ENCODE results near the gene JAK1. TPM values are rescaled to one million over a fixed set of nuclear protein-coding genes. Genes with fewer than 3 reads are reported as not detected.

JAK1 gene
- total RNA-seq, 3 donors from 2014 or later (not counting 1 experiment from before 2014, with no cell fraction given): 507 to 626 (median 526) TPM

- no peaks in the 10 kb centered on the region for H3K9me3 Mint-ChIP-seq
- no peaks in the 10 kb centered on the region for H3K9me3 ChIP-seq (ENCODE audit: control insufficient read depth, insufficient read depth, low read length)
- no peak overlapping the region for H3K27ac ChIP-seq (ENCODE audit: low read length)
- DNase-seq: no peak
- H3K4me1 ChIP-seq (ENCODE audit: control insufficient read depth, insufficient read depth, low read length): no peaks in the 10 kb centered on the region
- H3K27ac Mint-ChIP-seq: peak overlapping the region; percentile 70 to 72
- intact Hi-C loops (cut with micrococcal nuclease): no loop called here
- H3K27me3 Mint-ChIP-seq (ENCODE audit: low read depth in 2 of 2): no peaks in the 10 kb centered on the region
- peaks cover 14% of the 10 kb centered on the region for H3K36me3 Mint-ChIP-seq
- H3K27me3 ChIP-seq (ENCODE audit: control insufficient read depth, insufficient read depth, low read length): no peaks in the 10 kb centered on the region
- H3K4me3 ChIP-seq (ENCODE audit: low read length): no peak overlapping the region
- no peak for TF ChIP-seq CTCF (IDR thresholded peaks at IDR 0.05)
- peaks cover 98% of the 10 kb centered on the region for H3K36me3 ChIP-seq (ENCODE audit: control insufficient read depth, insufficient read depth, low read length)
- 91% methylated on average over 7 of the region's 7 CpGs for WGBS (ENCODE audit: insufficient coverage)
- H3K4me3 Mint-ChIP-seq: no peak overlapping the region
- ATAC-seq: no peak
- H3K4me1 Mint-ChIP-seq: peaks cover 0 to 13% of the 10 kb centered on the region in 2 donors
Observed at GRCh38 chr1:64844609-64845008, 121.7 kb downstream of the JAK1 start.

- 97% methylated on average over 7 of the region's 7 CpGs for WGBS (ENCODE audit: insufficient coverage)
- Histone ChIP-seq H3K36me3 (ENCODE audit: control insufficient read depth, insufficient read depth, low read length) (peaks cover 98% of the 10 kb centered on the region), H3K4me3 (ENCODE audit: low read length) (no peak overlapping the region), H3K27me3 (ENCODE audit: control insufficient read depth, insufficient read depth, low read length) (no peaks in the 10 kb centered on the region), H3K4me1 (ENCODE audit: control insufficient read depth, insufficient read depth, low read length) (no peaks in the 10 kb centered on the region), H3K9me3 (ENCODE audit: control insufficient read depth, insufficient read depth, low read length) (no peaks in the 10 kb centered on the region), H3K27ac (ENCODE audit: low read length) (no peak overlapping the region)
- peak overlapping the region; percentile 70 to 72 for H3K27ac Mint-ChIP-seq
- H3K4me3 Mint-ChIP-seq: no peak overlapping the region
- H3K9me3 Mint-ChIP-seq: no peaks in the 10 kb centered on the region
- H3K27me3 Mint-ChIP-seq (ENCODE audit: low read depth in 2 of 2): no peaks in the 10 kb centered on the region
- TF ChIP-seq CTCF (IDR thresholded peaks at IDR 0.05): no peak
- ATAC-seq (no peak), DNase-seq (no peak)
- H3K36me3 Mint-ChIP-seq: peaks cover 14% of the 10 kb centered on the region
- peaks cover 0 to 8% of the 10 kb centered on the region in 2 donors for H3K4me1 Mint-ChIP-seq
- intact Hi-C loops (cut with micrococcal nuclease): no loop called here
Observed at GRCh38 chr1:64844175-64844574, 122.2 kb downstream of the JAK1 start.

- intact Hi-C loops (cut with micrococcal nuclease): no loop called here
- H3K4me3 ChIP-seq (ENCODE audit: low read length): no peak overlapping the region
- ATAC-seq: no peak
- H3K27ac ChIP-seq (ENCODE audit: low read length): no peak overlapping the region
- no peaks in the 10 kb centered on the region for H3K9me3 ChIP-seq (ENCODE audit: control insufficient read depth, insufficient read depth, low read length)
- H3K36me3 ChIP-seq (ENCODE audit: control insufficient read depth, insufficient read depth, low read length): peaks cover 94% of the 10 kb centered on the region
- Mint-ChIP-seq H3K27ac (peak overlapping the region in 1 of 2 donors; percentile 70), H3K4me1 (peaks cover 0 to 6% of the 10 kb centered on the region in 2 donors), H3K27me3 (ENCODE audit: low read depth in 2 of 2) (no peaks in the 10 kb centered on the region), H3K9me3 (no peaks in the 10 kb centered on the region), H3K36me3 (peaks cover 14% of the 10 kb centered on the region), H3K4me3 (no peak overlapping the region)
- no peak for TF ChIP-seq CTCF (IDR thresholded peaks at IDR 0.05)
- no peaks in the 10 kb centered on the region for H3K27me3 ChIP-seq (ENCODE audit: control insufficient read depth, insufficient read depth, low read length)
- WGBS (ENCODE audit: insufficient coverage): 95% methylated on average over 8 of the region's 9 CpGs
- no peaks in the 10 kb centered on the region for H3K4me1 ChIP-seq (ENCODE audit: control insufficient read depth, insufficient read depth, low read length)
- no peak for DNase-seq
Observed at GRCh38 chr1:64843675-64844074, 122.7 kb downstream of the JAK1 start.

GRCh38 chr1:64842224-64842623 lies 124.1 kb downstream of the JAK1 start:
- no peaks in the 10 kb centered on the region for H3K4me1 ChIP-seq (ENCODE audit: control insufficient read depth, insufficient read depth, low read length)
- H3K36me3 ChIP-seq (ENCODE audit: control insufficient read depth, insufficient read depth, low read length): peaks cover 94% of the 10 kb centered on the region
- no peaks in the 10 kb centered on the region for H3K9me3 ChIP-seq (ENCODE audit: control insufficient read depth, insufficient read depth, low read length)
- H3K27me3 Mint-ChIP-seq (ENCODE audit: low read depth in 2 of 2): no peaks in the 10 kb centered on the region
- TF ChIP-seq CTCF (IDR thresholded peaks at IDR 0.05): no peak
- intact Hi-C loops (cut with micrococcal nuclease): no loop called here
- peak overlapping the region in 1 of 2 donors; percentile 67 for H3K27ac Mint-ChIP-seq
- no peak overlapping the region for H3K27ac ChIP-seq (ENCODE audit: low read length)
- peaks cover 18% of the 10 kb centered on the region for H3K36me3 Mint-ChIP-seq
- H3K4me3 Mint-ChIP-seq: no peak overlapping the region
- H3K9me3 Mint-ChIP-seq: no peaks in the 10 kb centered on the region
- H3K27me3 ChIP-seq (ENCODE audit: control insufficient read depth, insufficient read depth, low read length): no peaks in the 10 kb centered on the region
- no peak for DNase-seq
- 49% methylated on average over 2 of the region's 2 CpGs for WGBS (ENCODE audit: insufficient coverage)
- no peak for ATAC-seq
- no peak overlapping the region for H3K4me3 ChIP-seq (ENCODE audit: low read length)
- H3K4me1 Mint-ChIP-seq: peaks cover 2 to 6% of the 10 kb centered on the region in 2 donors
